K562 (cell line): ENCODE data around the gene ABHD16B. TPM values are rescaled to one million over a fixed set of nuclear protein-coding genes. Genes with fewer than 3 reads are reported as not detected.
A peak's percentile ranks its signal among the peaks of the same experiment; 100 is the strongest.
"Not testable (repeated sequence)": the region's sequence is repeated elsewhere in the genome, so short reads cannot be mapped to it uniquely, and the experiment has no call there.

Experiments used
- ATAC-seq: fragments of 200-7000 bp; cut with Tn5 transposase; 3 replicates; pipeline ENCODE4 v1.9.1; 2020; ENCODE audit warnings: moderate library complexity
- BruUV-seq: library from RNA; stranded (reverse); fragments of 400-500 nt; replicated peaks from 2 replicates; lab custom pipeline; 2021; lab: Mats Ljungman, UMichigan
- CTCF ChIA-PET: fragments of 300-600 bp; formaldehyde crosslinking; extraction: SDS; loops from one replicate; lab custom pipeline; 2021; ENCODE audit warnings: low intra/inter-chr PET ratio; lab: Yijun Ruan, JAX
- POLR2A ChIA-PET: fragments of 300-600, 350-650 bp; sonication (Branson Sonifier 250); formaldehyde crosslinking; extraction: SDS; loops from one replicate; lab custom pipeline; 2021; ENCODE audit warnings: antibody characterized with exemption, inconsistent platforms; lab: Yijun Ruan, JAX
- DNase-seq, 4 experiments: peaks; one replicate each; pipeline versions ENCODE4 v3.0.0 to v3.0.0-alpha.2; 2011 to 2018; ENCODE audit warnings: low spot score in 3 of 4, mixed read lengths in 3 of 4; ENCODE audit errors: extremely low read depth in 1 of 4
- FAIRE-seq: peaks from 2 replicates; lab custom pipeline; 2011; peaks lifted over from hg19 to GRCh38; lab: Jason Lieb, UNC
- H2AFZ ChIP-seq: 2 replicates; pipeline ENCODE4 v1.6.0; 2011; ENCODE audit warnings: low read depth, low read length, control low read depth, inconsistent platforms
- H3K27ac ChIP-seq: fragments of 200-600 bp; 3 replicates; pipeline ENCODE4 v1.8.0; 2011; ENCODE audit warnings: low read depth, mild to moderate bottlenecking, control low read depth, inconsistent platforms, low read length, moderate library complexity, mixed read lengths; ENCODE audit errors: extremely low read depth
- H3K27me3 ChIP-seq, 2 experiments: fragments of 300-600 bp in 1 of 2; 2 replicates in 1 of 2; 3 replicates in 1 of 2; pipeline versions ENCODE4 v1.6.0 to v1.8.0; 2011; ENCODE audit warnings: inconsistent platforms in 2 of 2, low read length in 2 of 2, mild to moderate bottlenecking in 1 of 2, mixed read lengths in 1 of 2, moderate library complexity in 1 of 2; ENCODE audit not compliant: control insufficient read depth in 2 of 2, insufficient read depth in 2 of 2
- H3K36me3 ChIP-seq: fragments of 300-600 bp; 3 replicates; pipeline ENCODE4 v1.8.0; 2011; ENCODE audit warnings: mild to moderate bottlenecking, low read length, inconsistent platforms; ENCODE audit not compliant: control insufficient read depth, insufficient read depth
- H3K4me1 ChIP-seq, 2 experiments: fragments of 200-600 bp in 1 of 2; replicated peaks in 1 of 2; 2 replicates in 1 of 2; 3 replicates in 1 of 2; pipeline versions ENCODE4 v1.5.1 to v1.8.0; 2011; ENCODE audit warnings: inconsistent platforms in 2 of 2, low read length in 2 of 2, mild to moderate bottlenecking in 1 of 2, mixed read lengths in 1 of 2, moderate library complexity in 1 of 2; ENCODE audit not compliant: control insufficient read depth in 2 of 2, insufficient read depth in 2 of 2
- H3K4me2 ChIP-seq: 2 replicates; pipeline ENCODE4 v1.6.1; 2011; ENCODE audit warnings: low read length, control low read depth, inconsistent platforms, mixed read lengths; ENCODE audit not compliant: insufficient read depth
- H3K4me3 ChIP-seq: fragments of 200-600 bp; sonication (generic), shearing (Covaris generic); 2 replicates; pipeline ENCODE4 v1.5.1; 2016; ENCODE audit warnings: control low read depth, inconsistent platforms
- H3K79me2 ChIP-seq: fragments of 200-600 bp; 3 replicates; pipeline ENCODE4 v1.8.0; 2011; ENCODE audit warnings: low read length, inconsistent platforms; ENCODE audit not compliant: control insufficient read depth, insufficient read depth
- H3K9ac ChIP-seq, 2 experiments: 2 replicates each; pipeline versions ENCODE4 v1.6.0 to v1.6.1; 2011; ENCODE audit warnings: low read depth in 2 of 2, low read length in 2 of 2, control low read depth in 1 of 2, inconsistent platforms in 1 of 2, mild to moderate bottlenecking in 1 of 2, mixed read lengths in 1 of 2; ENCODE audit not compliant: insufficient read depth in 1 of 2
- H3K9me1 ChIP-seq: one replicate; pipeline ENCODE4 v1.6.0; 2011; ENCODE audit warnings: inconsistent platforms, mild to moderate bottlenecking, low read length, moderate library complexity; ENCODE audit not compliant: control insufficient read depth, insufficient read depth
- H3K9me3 ChIP-seq: replicated peaks from 2 replicates; pipeline ENCODE4 v1.5.1; 2011; ENCODE audit warnings: low read depth, low read length, inconsistent platforms; ENCODE audit not compliant: control insufficient read depth, insufficient read depth
- H4K20me1 ChIP-seq: replicated peaks from 2 replicates; pipeline ENCODE4 v1.6.1; 2011; ENCODE audit warnings: low read length, inconsistent platforms, mixed read lengths; ENCODE audit not compliant: control insufficient read depth, insufficient read depth
- E2F8 ChIP-seq: fragments of 450-650 bp; IDR thresholded peaks from 2 replicates; pipeline ENCODE4 v1.7.1; 2018; ENCODE audit warnings: mild to moderate bottlenecking, low read depth; ENCODE audit not compliant: partially characterized antibody
- MLLT1 ChIP-seq, 2 experiments: fragments of 450-650 bp; IDR thresholded peaks; 2 replicates each; pipeline ENCODE4 v1.6.1; 2016
- RBFOX2 ChIP-seq: fragments of 200-400 bp; formaldehyde crosslinking; IDR thresholded peaks from 2 replicates; pipeline ENCODE4 v1.6.1; 2017; ENCODE audit warnings: low read depth, mild to moderate bottlenecking, low read length, moderate library complexity
- ZNF316 ChIP-seq: fragments of 450-650 bp; IDR thresholded peaks from 2 replicates; pipeline ENCODE4 v1.6.1; 2016
- WGBS: fragments of 100-300 bp; shearing (Covaris generic); methylation state at CpG from one replicate; pipeline ENCODE4 v1.1.6; 2016; ENCODE audit warnings: low coverage, mixed read lengths; ENCODE audit not compliant: insufficient coverage; ENCODE audit errors: missing lambda C conversion rate; 5-methylcytosine and 5-hydroxymethylcytosine counted together
- in situ Hi-C: fragments of 300-500 bp; cut with MboI; formaldehyde crosslinking; loops from 4 replicates; pipeline ENCODE4 v1.15.0; 2018; ENCODE audit warnings: inconsistent platforms, mixed read lengths
- intact Hi-C: fragments of 100-400 bp; cut with micrococcal nuclease; formaldehyde crosslinking; loops from 2 replicates; pipeline ENCODE4 v1.14.2; 2022
- polyA plus RNA-seq, 8 experiments: library from polyadenylated mRNA; depleted of rRNA in 4 of 8; stranded (reverse) in 5 of 8; unstranded in 3 of 8; fragments of >200 nt; fragmentation: Nextera tagmentation in 2 of 8; fragmentation: Illumina TruSeq in 1 of 8; extraction: Ambion mirVana in 2 of 8; extraction: Trizol in 1 of 8; gene quantifications; 2 replicates each; pipeline versions ENCODE4 v1.2.1 to v1.2.3, GENCODE V29; 2011 to 2014; ENCODE audit warnings: inconsistent platforms in 1 of 8, missing spikeins in 1 of 8
- total RNA-seq, 7 experiments: library from RNA; depleted of rRNA in 6 of 7; stranded (reverse); fragments of >200 nt in 6 of 7; fragmentation: Illumina TruSeq in 2 of 7; extraction: Trizol in 2 of 7; gene quantifications; 2 replicates each; pipeline versions ENCODE4 v1.2.1 to v1.2.3, GENCODE V29; 2011 to 2021; ENCODE audit warnings: low replicate concordance in 1 of 7

ABHD16B gene
- total and polyA plus RNA-seq, 9 of the 15 experiments (the other 6 are each of a cell fraction or from before 2014, with no cell fraction given) = not detected

GRCh38 chr20:63873477-63873971 is 12.2 kb downstream of the ABHD16B start:
- ChIA-PET POLR2A (interaction anchor here (0.7 kb wide), 1 partner anchor 21 kb away, joined by 3 read pairs; the partner anchor contains the start of gene DNAJC5), CTCF (no interaction called here)
- H3K9me1 ChIP-seq = no peaks in the 10 kb centered on the region
- H3K79me2 ChIP-seq = peaks cover 7% of the 10 kb centered on the region; the same call in 2 of the 3 replicates
- H3K36me3 ChIP-seq = peaks cover 88% of the 10 kb centered on the region
- H3K4me2 ChIP-seq = no peak overlapping the region
- no peak overlapping the region for H2AFZ ChIP-seq
- in situ Hi-C loops = no loop called here
- FAIRE-seq = no peak
- H3K9me3 ChIP-seq = no peaks in the 10 kb centered on the region
- no peak overlapping the region for H3K4me3 ChIP-seq
- TSS peak; percentile 23 for BruUV-seq
- no peaks in the 10 kb centered on the region for H3K27me3 ChIP-seq
- H3K9ac ChIP-seq = no peak overlapping the region; a peak in 1 of 4 replicates
- DNase-seq = no peak
- no peaks in the 10 kb centered on the region for H3K4me1 ChIP-seq
- TF ChIP-seq RBFOX2 (peak; percentile 54), MLLT1 (IDR thresholded peaks at IDR 0.05) (no peak), E2F8 (no peak), ZNF316 (peak; percentile 42; the same call in 1 of the 2 replicates)
- TF ChIP-seq, all 486 proteins: peak for 2
- Histone ChIP-seq H3K27ac (no peak overlapping the region), H4K20me1 (no peaks in the 10 kb centered on the region; the same call in none of the 2 replicates)
- intact Hi-C loops = no loop called here
- no peak for ATAC-seq
- WGBS = 95% methylated on average over 13 of the region's 14 CpGs

GRCh38 chr20:63874241-63874640 is 12.9 kb downstream of the ABHD16B start:
- intact Hi-C loops, H3K4me2 ChIP-seq, DNase-seq, H3K79me2 ChIP-seq, in situ Hi-C loops, H2AFZ ChIP-seq, H3K9me3 ChIP-seq, H3K9ac ChIP-seq, BruUV-seq, CTCF ChIA-PET, H3K4me1 ChIP-seq, H3K4me3 ChIP-seq, H4K20me1 ChIP-seq, H3K9me1 ChIP-seq, ATAC-seq, H3K27ac ChIP-seq, FAIRE-seq, H3K27me3 ChIP-seq: not testable (repeated sequence)
- WGBS = 90% methylated on average over 4 of the region's 7 CpGs
- H3K36me3 ChIP-seq = peaks cover 87% of the 10 kb centered on the region
- POLR2A ChIA-PET = interaction anchor here (0.7 kb wide), 1 partner anchor 20 kb away, joined by 3 read pairs; the partner anchor contains the start of gene DNAJC5
